GM23338 (cell line): ENCODE data around the gene POU3F3.

ENCODE experiments used
- POLR2AphosphoS5 ChIP-seq: IDR thresholded peaks from 2 replicates; pipeline ENCODE4 v1.6.1; 2016; ENCODE audit warnings: antibody characterized with exemption, low read depth
- STAT1 ChIP-seq: IDR thresholded peaks from one replicate; pipeline ENCODE4 v1.6.1; 2016; ENCODE audit warnings: antibody characterized with exemption; ENCODE audit not compliant: unreplicated experiment
- TF ChIP-seq, protein P1 (sequence below), 2 experiments: fragments of 200-600 bp in 1 of 2; sonication (generic) in 1 of 2; conservative IDR thresholded peaks; 2 replicates each; pipeline versions ENCODE4 v1.5.1 to v1.6.1; 2016 to 2017; ENCODE audit warnings: antibody characterized with exemption in 2 of 2, low read depth in 2 of 2, mild to moderate bottlenecking in 2 of 2, moderate library complexity in 1 of 2

DNA sequence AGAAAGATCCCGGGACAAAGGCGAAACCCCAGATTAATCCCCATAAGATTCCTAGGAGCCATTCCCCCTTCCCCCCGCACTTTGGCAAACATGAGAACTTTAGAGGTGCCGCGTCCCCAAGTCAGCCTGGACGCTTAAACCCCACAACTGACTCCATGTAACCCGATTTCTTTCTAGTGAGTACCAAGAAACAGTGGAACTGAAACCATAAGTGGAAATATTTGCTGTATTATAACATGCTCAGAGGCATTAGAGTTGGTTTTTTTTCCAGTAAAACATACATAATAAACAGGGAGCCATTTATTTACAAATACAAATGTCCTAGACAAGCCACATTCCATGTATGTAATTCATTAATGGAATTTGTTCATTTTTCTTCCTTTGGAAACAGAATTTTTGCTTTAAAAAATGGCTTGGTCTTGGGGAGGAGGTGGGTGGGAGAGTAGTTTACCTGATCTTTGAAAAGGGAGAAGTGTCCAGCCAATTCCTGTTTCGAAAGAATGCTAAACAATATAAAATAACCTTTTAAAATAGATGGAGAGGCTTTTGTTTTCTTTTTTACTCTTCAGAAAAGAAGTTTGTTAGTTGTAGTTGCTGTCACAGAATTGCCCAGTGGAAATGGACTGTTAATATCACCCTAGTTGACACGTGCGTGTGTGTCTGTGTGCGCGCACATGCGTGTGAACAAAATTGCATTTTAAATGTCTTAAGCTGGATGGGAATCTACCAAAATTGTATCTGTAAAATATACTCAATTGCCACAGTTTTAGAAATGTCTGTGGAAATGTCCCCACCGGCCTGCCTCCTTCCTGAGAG lies 10.6 kb downstream of the POU3F3 start:
- TF ChIP-seq POLR2AphosphoS5: no peak
- TF ChIP-seq, protein P1, sequence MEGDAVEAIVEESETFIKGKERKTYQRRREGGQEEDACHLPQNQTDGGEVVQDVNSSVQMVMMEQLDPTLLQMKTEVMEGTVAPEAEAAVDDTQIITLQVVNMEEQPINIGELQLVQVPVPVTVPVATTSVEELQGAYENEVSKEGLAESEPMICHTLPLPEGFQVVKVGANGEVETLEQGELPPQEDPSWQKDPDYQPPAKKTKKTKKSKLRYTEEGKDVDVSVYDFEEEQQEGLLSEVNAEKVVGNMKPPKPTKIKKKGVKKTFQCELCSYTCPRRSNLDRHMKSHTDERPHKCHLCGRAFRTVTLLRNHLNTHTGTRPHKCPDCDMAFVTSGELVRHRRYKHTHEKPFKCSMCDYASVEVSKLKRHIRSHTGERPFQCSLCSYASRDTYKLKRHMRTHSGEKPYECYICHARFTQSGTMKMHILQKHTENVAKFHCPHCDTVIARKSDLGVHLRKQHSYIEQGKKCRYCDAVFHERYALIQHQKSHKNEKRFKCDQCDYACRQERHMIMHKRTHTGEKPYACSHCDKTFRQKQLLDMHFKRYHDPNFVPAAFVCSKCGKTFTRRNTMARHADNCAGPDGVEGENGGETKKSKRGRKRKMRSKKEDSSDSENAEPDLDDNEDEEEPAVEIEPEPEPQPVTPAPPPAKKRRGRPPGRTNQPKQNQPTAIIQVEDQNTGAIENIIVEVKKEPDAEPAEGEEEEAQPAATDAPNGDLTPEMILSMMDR (conservative IDR thresholded peaks at IDR 0.05; ENCODE audit: low read depth in 2 of 2): no peak
- no peak for TF ChIP-seq STAT1
